ENCODE data around the gene CNN2. TPM values are rescaled to one million over a fixed set of nuclear protein-coding genes. Genes with fewer than 3 reads are reported as not detected.

Gene CNN2
- total RNA-seq, 1 donor from 2014 or later: 76.1 TPM

DNA sequence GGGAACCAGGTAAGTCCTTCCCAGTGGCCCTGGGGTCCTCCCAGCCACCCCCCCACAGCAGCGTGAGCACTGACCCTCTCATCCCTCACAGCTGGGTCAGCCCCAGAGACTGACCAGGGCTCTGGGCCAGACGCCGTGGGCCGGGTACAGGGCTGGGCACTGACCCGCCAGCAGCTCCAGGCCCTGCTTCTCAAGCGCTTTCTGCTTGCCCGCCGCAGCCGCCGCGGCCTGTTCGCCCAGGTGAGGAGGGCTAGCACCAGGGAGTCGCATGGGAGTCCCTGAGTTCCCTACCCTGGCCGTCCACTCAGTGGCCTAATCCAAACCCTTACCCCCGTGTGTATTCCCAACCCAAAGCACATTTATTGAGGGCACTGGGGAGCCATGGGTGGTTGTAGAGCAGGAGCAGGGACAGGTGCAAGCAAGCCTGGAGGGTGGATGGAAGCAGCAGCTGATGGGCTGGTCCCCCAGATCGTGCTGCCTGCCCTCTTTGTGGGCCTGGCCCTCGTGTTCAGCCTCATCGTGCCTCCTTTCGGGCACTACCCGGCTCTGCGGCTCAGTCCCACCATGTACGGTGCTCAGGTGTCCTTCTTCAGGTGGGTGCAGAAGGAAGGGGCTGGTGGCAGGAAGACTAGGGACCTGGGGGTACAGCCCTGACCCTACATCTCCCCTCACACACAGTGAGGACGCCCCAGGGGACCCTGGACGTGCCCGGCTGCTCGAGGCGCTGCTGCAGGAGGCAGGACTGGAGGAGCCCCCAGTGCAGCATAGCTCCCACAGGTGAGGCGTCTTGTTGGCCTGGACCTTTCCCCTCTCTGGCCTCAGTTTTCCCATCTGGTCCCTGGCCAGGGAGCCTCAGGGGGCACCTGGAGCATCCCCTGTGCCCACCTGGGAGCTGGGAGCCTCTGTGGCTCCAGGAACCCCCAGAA is 28.0 kb downstream of the CNN2 start:
- Histone ChIP-seq H3K4me3 (no peak overlapping the region), H3K4me1 (no peaks in the 10 kb centered on the region), H3K27me3 (no peaks in the 10 kb centered on the region), H3K27ac (no peak overlapping the region), H3K36me3 (peaks cover 0 to 5% of the 10 kb centered on the region in 2 donors), H3K9me3 (peaks cover 26% of the 10 kb centered on the region)
- intact Hi-C loops (cut with DNase I): no loop called here
- TF ChIP-seq POLR2AphosphoS5 (IDR thresholded peaks at IDR 0.05; ENCODE audit: insufficient read depth in 1 of 2, low read depth in 1 of 2) (no peak), POLR2A (IDR thresholded peaks at IDR 0.05) (no peak)
- TF ChIP-seq, protein P1, sequence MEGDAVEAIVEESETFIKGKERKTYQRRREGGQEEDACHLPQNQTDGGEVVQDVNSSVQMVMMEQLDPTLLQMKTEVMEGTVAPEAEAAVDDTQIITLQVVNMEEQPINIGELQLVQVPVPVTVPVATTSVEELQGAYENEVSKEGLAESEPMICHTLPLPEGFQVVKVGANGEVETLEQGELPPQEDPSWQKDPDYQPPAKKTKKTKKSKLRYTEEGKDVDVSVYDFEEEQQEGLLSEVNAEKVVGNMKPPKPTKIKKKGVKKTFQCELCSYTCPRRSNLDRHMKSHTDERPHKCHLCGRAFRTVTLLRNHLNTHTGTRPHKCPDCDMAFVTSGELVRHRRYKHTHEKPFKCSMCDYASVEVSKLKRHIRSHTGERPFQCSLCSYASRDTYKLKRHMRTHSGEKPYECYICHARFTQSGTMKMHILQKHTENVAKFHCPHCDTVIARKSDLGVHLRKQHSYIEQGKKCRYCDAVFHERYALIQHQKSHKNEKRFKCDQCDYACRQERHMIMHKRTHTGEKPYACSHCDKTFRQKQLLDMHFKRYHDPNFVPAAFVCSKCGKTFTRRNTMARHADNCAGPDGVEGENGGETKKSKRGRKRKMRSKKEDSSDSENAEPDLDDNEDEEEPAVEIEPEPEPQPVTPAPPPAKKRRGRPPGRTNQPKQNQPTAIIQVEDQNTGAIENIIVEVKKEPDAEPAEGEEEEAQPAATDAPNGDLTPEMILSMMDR (IDR thresholded peaks at IDR 0.05): no peak
- DNase-seq (ENCODE audit: extremely low spot score in 2 of 2): no peak

DNA sequence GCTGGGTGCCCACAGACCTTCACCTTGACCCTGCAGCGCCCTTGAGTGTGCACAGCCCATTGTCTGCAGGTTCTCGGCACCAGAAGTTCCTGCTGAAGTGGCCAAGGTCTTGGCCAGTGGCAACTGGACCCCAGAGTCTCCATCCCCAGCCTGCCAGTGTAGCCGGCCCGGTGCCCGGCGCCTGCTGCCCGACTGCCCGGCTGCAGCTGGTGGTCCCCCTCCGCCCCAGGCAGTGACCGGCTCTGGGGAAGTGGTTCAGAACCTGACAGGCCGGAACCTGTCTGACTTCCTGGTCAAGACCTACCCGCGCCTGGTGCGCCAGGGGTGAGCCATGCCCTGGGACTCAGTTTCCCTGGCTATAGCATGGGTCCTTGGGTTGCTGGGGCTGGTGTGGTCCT is 28.6 kb downstream of the CNN2 start:
- peaks cover 26% of the 10 kb centered on the region for H3K9me3 ChIP-seq
- no peak overlapping the region for H3K4me3 ChIP-seq
- DNase-seq (ENCODE audit: extremely low spot score in 2 of 2): no peak
- intact Hi-C loops (cut with DNase I): no loop called here
- no peaks in the 10 kb centered on the region for H3K27me3 ChIP-seq
- H3K27ac ChIP-seq: no peak overlapping the region
- no peaks in the 10 kb centered on the region for H3K4me1 ChIP-seq
- TF ChIP-seq, protein P1 (IDR thresholded peaks at IDR 0.05): no peak
- TF ChIP-seq POLR2A (IDR thresholded peaks at IDR 0.05): no peak
- no peak for TF ChIP-seq POLR2AphosphoS5 (IDR thresholded peaks at IDR 0.05; ENCODE audit: insufficient read depth in 1 of 2, low read depth in 1 of 2)
- peaks cover 0 to 5% of the 10 kb centered on the region in 2 donors for H3K36me3 ChIP-seq

DNA sequence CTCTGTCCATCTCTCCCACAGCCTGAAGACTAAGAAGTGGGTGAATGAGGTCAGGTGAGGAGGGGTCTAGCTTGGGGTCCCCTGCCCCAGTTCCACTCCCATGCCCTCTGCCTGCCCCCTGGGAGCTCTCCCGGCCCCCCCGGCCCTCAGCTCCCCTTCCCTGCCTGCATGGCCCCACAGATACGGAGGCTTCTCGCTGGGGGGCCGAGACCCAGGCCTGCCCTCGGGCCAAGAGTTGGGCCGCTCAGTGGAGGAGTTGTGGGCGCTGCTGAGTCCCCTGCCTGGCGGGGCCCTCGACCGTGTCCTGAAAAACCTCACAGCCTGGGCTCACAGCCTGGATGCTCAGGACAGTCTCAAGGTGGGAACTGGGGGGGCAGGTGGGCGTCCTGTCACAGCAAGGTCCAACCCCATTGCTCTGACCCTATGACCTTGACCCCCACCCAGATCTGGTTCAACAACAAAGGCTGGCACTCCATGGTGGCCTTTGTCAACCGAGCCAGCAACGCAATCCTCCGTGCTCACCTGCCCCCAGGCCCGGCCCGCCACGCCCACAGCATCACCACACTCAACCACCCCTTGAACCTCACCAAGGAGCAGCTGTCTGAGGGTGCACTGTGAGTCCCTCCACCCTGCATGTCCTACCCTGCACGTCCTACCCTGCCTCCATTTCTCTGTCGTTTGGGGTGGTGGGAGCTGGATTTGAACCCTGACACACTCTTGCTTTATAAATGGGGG is 29.6 kb downstream of the CNN2 start:
- no peak for DNase-seq (ENCODE audit: extremely low spot score in 2 of 2)
- Histone ChIP-seq H3K4me1 (no peaks in the 10 kb centered on the region), H3K36me3 (peaks cover 0 to 5% of the 10 kb centered on the region in 2 donors), H3K27me3 (no peaks in the 10 kb centered on the region), H3K4me3 (no peak overlapping the region), H3K27ac (no peak overlapping the region), H3K9me3 (peaks cover 26% of the 10 kb centered on the region)
- TF ChIP-seq, protein P1 (IDR thresholded peaks at IDR 0.05): no peak
- TF ChIP-seq POLR2AphosphoS5 (IDR thresholded peaks at IDR 0.05; ENCODE audit: insufficient read depth in 1 of 2, low read depth in 1 of 2): no peak
- no peak for TF ChIP-seq POLR2A (IDR thresholded peaks at IDR 0.05)
- intact Hi-C loops (cut with DNase I): no loop called here

DNA sequence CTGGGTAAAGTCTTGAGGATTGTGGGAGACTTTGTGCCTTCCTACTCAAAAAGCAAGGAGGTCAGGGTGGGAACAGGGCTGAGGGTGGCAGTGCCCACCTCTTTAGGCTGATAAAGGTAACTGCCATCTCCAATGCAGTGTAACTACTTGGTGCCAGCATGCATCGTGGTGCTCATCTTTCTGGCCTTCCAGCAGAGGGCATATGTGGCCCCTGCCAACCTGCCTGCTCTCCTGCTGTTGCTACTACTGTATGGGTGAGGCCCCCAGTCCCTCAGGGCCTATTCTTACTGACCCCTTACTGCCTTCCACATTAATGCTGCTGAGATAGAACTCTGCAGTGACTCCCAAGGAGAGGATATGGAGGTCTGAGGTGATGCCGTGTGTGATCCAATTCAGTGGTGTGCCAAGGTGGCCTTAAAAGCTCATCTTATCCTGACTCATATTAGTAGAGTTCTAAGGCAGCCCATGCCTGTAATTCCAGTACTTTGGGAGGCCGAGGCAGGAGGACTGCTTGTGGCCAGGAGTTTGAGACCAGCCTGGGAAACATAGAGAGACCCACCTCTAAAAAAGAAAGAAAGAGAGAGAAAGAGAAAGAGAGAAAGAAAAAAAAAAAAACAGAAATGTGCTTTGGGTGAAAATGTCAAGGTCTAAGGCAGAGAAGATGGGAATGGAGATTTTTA is 30.9 kb downstream of the CNN2 start:
- Histone ChIP-seq H3K36me3 (peaks cover 0 to 5% of the 10 kb centered on the region in 2 donors), H3K27me3 (no peaks in the 10 kb centered on the region), H3K9me3 (peaks cover 26% of the 10 kb centered on the region), H3K27ac (no peak overlapping the region), H3K4me3 (no peak overlapping the region), H3K4me1 (no peaks in the 10 kb centered on the region)
- no peak for TF ChIP-seq POLR2AphosphoS5 (IDR thresholded peaks at IDR 0.05; ENCODE audit: insufficient read depth in 1 of 2, low read depth in 1 of 2)
- TF ChIP-seq, protein P1 (IDR thresholded peaks at IDR 0.05): no peak
- TF ChIP-seq POLR2A (IDR thresholded peaks at IDR 0.05): no peak
- no peak for DNase-seq (ENCODE audit: extremely low spot score in 2 of 2)
- intact Hi-C loops (cut with DNase I): no loop called here

Data from vagina (tissue), 2 donors.